GM18861 (cell line): ENCODE results near the gene PAQR9.

ENCODE experiments used
- ATAC-seq: cut with Tn5 transposase; IDR thresholded peaks from one replicate; pipeline ENCODE4 v1.9.1; 2021; ENCODE audit not compliant: unreplicated experiment

Gene PAQR9

GRCh38 chr3:142923694-142924093 is 39.8 kb downstream of the PAQR9 start:
- ATAC-seq = no peak

GRCh38 chr3:142916605-142917004 is 46.9 kb downstream of the PAQR9 start:
- ATAC-seq = no peak

- no peak for ATAC-seq
These were observed 47.8 kb downstream of the PAQR9 start for GRCh38 chr3:142915636-142916035.

GRCh38 chr3:142914286-142914811 is 49.1 kb downstream of the PAQR9 start:
- no peak for ATAC-seq

GRCh38 chr3:142913432-142913831 is 50.0 kb downstream of the PAQR9 start:
- no peak for ATAC-seq

- ATAC-seq = no peak
These were observed 50.9 kb downstream of the PAQR9 start for GRCh38 chr3:142912402-142913172.
